TTC549 (cell line): ENCODE measurements around the gene SPATA6.

ENCODE experiments used
- FAIRE-seq: peaks from 2 replicates; lab custom pipeline; 2012; peaks lifted over from hg19 to GRCh38; lab: Jason Lieb, UNC

Gene SPATA6

GRCh38 chr1:48251821-48252220, 220.2 kb downstream of the SPATA6 start:
- no peak for FAIRE-seq

- no peak for FAIRE-seq
These were observed 220.7 kb downstream of the SPATA6 start for GRCh38 chr1:48251323-48251722.

DNA sequence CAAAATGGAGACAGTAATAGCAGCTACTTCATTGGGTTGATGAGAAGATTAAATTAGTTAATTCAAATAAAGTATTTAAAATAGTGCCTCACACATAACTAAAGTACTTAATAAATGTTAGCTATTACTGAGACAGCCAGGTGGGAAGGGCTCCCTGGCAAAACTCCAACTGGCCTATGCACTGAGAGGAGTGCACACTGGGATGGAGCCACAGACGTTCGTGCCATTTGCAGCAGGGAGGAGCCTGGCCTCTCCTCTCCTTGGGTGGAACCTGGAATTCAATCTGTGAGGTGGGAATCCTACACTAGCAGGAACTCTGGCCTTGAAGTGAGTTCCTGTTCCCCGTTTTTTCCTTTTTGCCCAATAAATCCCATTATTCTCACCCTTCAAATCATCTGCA, 221.4 kb downstream of the SPATA6 start:
- FAIRE-seq: no peak

- no peak for FAIRE-seq
These were observed 222.1 kb downstream of the SPATA6 start for GRCh38 chr1:48249868-48250267.

DNA sequence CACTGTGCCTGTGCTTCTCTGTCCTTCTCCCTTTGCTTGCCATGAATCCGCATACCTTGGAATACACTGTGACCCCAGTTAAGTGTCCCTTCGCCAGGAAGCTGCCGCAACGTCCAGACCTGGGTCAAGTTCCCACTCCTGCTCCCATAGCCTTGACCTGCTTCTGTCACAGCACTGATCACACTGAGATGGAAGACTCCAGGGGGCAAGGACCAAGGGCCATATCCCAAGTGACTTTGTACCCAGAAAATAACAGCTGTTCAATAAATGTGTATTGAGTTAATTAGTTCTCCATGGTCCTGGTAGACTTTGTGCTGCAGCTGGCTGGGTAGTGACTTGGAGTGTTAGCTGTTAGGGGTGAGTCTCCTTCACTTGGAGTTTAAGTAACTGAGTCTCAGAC, 223.6 kb downstream of the SPATA6 start:
- FAIRE-seq: no peak

DNA sequence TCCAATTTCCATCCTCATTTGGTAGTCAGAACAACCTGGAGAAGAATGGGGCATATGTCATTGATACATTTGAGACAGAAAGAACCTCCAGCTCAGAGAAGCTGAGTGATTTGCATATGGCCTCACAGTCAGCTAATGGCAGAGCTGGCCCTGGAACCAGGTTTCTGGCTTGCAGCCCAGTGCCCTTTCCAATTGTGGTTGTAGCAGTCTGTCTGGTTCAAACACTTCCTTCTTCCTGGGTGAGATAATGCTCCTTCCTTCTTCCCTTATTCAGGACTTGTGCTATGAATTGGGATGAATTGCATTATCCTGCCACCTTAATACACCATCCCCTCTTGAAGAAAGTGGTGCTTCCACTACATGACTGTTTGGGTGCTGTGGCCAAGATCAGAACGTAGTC, 225.3 kb downstream of the SPATA6 start:
- FAIRE-seq: no peak
